ENCODE measurements around the gene PIK3R5.

DNA sequence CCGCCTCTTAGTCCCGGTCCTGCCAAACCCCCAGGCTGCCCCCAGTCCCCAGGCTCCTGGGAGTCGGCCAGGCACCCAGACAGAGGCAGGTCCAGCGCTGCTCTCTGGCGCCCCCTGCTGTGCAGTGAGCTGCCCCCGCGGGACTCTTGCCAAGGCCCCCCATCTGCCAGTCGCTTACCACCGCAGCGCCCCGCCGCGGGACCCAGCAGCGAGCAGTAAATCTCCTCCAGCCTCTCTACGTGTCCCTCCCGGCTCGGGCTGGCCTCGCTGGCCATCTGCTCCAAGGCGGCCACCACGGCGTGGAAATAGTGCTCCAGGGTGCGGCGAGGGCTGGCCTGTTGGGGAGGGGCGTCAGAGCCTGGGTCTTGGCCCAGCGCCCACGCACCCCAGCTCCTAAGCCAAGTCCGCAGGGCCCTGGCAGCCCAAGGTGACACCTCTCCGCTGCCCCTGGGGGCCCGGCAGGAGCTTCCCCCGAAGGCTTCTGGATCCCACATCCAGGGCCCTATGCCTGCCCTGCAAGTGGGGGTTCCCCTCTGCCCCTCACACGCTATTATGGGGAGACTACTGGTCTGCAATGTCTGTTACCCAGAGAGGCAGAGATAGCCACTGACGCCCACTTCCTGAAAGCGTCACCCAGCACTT lies 132.7 kb downstream of the PIK3R5 start:
- TF ChIP-seq, protein P1, sequence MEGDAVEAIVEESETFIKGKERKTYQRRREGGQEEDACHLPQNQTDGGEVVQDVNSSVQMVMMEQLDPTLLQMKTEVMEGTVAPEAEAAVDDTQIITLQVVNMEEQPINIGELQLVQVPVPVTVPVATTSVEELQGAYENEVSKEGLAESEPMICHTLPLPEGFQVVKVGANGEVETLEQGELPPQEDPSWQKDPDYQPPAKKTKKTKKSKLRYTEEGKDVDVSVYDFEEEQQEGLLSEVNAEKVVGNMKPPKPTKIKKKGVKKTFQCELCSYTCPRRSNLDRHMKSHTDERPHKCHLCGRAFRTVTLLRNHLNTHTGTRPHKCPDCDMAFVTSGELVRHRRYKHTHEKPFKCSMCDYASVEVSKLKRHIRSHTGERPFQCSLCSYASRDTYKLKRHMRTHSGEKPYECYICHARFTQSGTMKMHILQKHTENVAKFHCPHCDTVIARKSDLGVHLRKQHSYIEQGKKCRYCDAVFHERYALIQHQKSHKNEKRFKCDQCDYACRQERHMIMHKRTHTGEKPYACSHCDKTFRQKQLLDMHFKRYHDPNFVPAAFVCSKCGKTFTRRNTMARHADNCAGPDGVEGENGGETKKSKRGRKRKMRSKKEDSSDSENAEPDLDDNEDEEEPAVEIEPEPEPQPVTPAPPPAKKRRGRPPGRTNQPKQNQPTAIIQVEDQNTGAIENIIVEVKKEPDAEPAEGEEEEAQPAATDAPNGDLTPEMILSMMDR (IDR thresholded peaks at IDR 0.05; ENCODE audit: borderline replicate concordance, extremely low read depth, low read length, poor library complexity, severe bottlenecking), result peak; percentile 68
- TF ChIP-seq EZH2 (IDR thresholded peaks at IDR 0.05; ENCODE audit: borderline replicate concordance, low read depth, low read length, severe bottlenecking), result no peak

Measured in DND-41 (cell line).